ENCODE results near the gene MLH3.

- TF ChIP-seq, protein P1, sequence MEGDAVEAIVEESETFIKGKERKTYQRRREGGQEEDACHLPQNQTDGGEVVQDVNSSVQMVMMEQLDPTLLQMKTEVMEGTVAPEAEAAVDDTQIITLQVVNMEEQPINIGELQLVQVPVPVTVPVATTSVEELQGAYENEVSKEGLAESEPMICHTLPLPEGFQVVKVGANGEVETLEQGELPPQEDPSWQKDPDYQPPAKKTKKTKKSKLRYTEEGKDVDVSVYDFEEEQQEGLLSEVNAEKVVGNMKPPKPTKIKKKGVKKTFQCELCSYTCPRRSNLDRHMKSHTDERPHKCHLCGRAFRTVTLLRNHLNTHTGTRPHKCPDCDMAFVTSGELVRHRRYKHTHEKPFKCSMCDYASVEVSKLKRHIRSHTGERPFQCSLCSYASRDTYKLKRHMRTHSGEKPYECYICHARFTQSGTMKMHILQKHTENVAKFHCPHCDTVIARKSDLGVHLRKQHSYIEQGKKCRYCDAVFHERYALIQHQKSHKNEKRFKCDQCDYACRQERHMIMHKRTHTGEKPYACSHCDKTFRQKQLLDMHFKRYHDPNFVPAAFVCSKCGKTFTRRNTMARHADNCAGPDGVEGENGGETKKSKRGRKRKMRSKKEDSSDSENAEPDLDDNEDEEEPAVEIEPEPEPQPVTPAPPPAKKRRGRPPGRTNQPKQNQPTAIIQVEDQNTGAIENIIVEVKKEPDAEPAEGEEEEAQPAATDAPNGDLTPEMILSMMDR (conservative IDR thresholded peaks at IDR 0.05 in 1 of 2, IDR thresholded peaks at IDR 0.05 in 1 of 2; ENCODE audit: low read depth in 1 of 2, low read length in 2 of 2): no peak
- TF ChIP-seq EZH2 (IDR thresholded peaks at IDR 0.05; ENCODE audit: low read length, missing control alignments): no peak
Observed at GRCh38 chr14:75068294-75069120, 17.2 kb upstream of the MLH3 start.

Data from fibroblast of lung (primary cell).